Stomach smooth muscle (tissue), 2 donors: ENCODE results near the gene OR51F1.
"Not testable (repeated sequence)": the region's sequence is repeated elsewhere in the genome, so short reads cannot be mapped to it uniquely, and the experiment has no call there.

ENCODE experiments used
- H3K27ac ChIP-seq: one replicate; pipeline ENCODE4 v1.7.0; 2013; ENCODE audit warnings: mild to moderate bottlenecking, low read length, inconsistent platforms
- H3K27me3 ChIP-seq, 2 donors: one replicate each; pipeline ENCODE4 v1.7.0; 2013; ENCODE audit warnings: low read length in 2 of 2; ENCODE audit not compliant: insufficient read depth in 2 of 2, control insufficient read depth in 1 of 2
- H3K36me3 ChIP-seq, 2 donors: one replicate each; pipeline ENCODE4 v1.7.0; 2013; ENCODE audit warnings: low read length in 2 of 2; ENCODE audit not compliant: control insufficient read depth in 2 of 2, insufficient read depth in 2 of 2
- H3K4me1 ChIP-seq: one replicate; pipeline ENCODE4 v1.7.0; 2013; ENCODE audit warnings: low read length; ENCODE audit not compliant: control insufficient read depth, insufficient read depth
- H3K4me3 ChIP-seq, 2 donors: one replicate each; pipeline ENCODE4 v1.7.0; 2013; ENCODE audit warnings: low read length in 2 of 2
- H3K9ac ChIP-seq, 2 donors: one replicate each; pipeline ENCODE4 v1.7.0; 2013; ENCODE audit warnings: low read length in 2 of 2, mild to moderate bottlenecking in 1 of 2
- H3K9me3 ChIP-seq, 2 donors: one replicate each; pipeline ENCODE4 v1.7.0; 2013; ENCODE audit warnings: low read length in 2 of 2; ENCODE audit not compliant: control insufficient read depth in 2 of 2
- donor health status: healthy.
- donor health status: Pancreatic carcinoma.

Gene OR51F1

DNA sequence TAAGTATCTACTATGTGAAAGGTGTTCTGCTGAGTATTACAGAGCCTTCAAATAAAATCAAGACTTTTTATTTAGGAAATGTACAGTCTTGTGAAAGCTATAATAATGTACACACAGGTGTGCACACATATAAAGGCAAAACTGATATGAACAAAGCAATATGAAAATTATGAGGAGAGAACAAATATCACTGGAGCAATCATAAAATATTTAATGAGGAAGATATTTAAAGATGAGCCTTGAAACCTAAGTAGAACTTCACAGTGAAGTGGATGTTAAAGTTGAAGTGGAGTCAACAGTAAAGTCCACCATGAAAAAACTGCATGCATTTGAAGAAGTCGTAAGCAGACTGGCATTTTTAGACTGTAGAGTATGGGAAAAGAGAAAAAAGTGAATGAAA is 18.5 kb downstream of the OR51F1 start:
- Histone ChIP-seq H3K27ac (no peak overlapping the region), H3K9me3 (no peaks in the 10 kb centered on the region), H3K9ac (no peak overlapping the region), H3K4me3 (no peak overlapping the region), H3K36me3 (no peaks in the 10 kb centered on the region), H3K27me3 (no peaks in the 10 kb centered on the region), H3K4me1 (no peaks in the 10 kb centered on the region)

DNA sequence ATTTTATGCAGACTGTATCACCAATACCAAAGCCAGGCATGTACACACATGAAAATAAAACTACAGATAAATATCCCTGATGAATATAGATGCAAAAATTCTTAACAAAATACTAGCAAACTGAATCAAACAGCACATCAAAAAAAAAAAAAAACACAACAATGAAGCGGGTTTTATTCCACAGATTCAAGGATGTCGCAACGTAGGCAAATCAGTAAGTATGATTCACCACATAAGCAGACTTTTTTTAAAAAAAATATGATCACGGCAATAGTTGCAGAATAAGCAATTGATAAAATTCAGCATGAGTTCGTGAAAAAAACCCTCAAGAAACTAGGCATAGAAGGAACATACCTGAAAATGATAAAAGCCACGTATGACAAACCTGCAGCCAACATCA is 21.3 kb downstream of the OR51F1 start:
- Histone ChIP-seq H3K36me3 (no peaks in the 10 kb centered on the region), H3K9ac (no peak overlapping the region), H3K27me3 (no peaks in the 10 kb centered on the region), H3K27ac (no peak overlapping the region), H3K4me3 (no peak overlapping the region), H3K9me3 (no peaks in the 10 kb centered on the region), H3K4me1 (no peaks in the 10 kb centered on the region)

DNA sequence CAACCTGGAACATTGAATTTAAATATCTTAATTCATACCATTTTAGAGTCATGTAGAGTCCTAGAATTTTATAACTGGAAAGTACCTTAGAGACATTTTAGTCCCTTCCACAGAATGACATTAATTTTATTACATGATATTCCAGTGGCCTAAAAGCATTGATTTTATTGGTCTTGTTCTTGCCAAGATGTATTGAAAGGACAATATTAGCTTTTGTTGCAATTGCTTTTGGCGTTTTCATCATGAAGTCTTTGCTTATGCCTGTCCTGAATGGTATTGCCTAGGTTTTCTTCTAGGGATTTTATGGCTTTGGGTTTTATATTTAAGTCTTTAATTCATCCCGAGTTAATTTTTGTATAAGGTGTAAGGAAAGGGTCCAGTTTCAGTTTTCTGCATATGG is 29.0 kb downstream of the OR51F1 start:
- Histone ChIP-seq H3K27ac (no peak overlapping the region), H3K9ac (no peak overlapping the region), H3K4me1 (no peaks in the 10 kb centered on the region), H3K36me3 (no peaks in the 10 kb centered on the region), H3K9me3 (no peaks in the 10 kb centered on the region), H3K27me3 (no peaks in the 10 kb centered on the region), H3K4me3 (no peak overlapping the region)

DNA sequence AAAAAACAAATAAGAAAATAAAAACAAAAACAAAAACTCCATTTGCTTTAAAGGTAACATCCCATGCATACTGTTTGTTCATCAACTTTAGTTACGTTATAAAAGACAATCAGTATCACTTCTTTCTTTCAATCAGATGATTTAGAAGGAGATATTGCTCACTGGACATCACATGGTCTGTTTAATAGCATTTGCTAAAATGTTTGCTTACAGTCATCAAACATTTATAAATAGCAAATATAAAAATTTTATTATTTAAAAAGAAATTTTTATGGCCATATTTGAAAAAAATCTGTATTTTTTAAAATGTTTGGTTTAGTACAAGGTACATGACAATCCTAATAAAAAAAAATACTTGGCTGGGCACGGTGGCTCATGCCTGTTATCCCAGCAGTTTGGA is 42.6 kb downstream of the OR51F1 start:
- Histone ChIP-seq H3K9me3 (no peaks in the 10 kb centered on the region), H3K9ac (no peak overlapping the region), H3K4me1 (no peaks in the 10 kb centered on the region), H3K27ac (no peak overlapping the region), H3K36me3 (no peaks in the 10 kb centered on the region), H3K27me3 (no peaks in the 10 kb centered on the region), H3K4me3 (no peak overlapping the region)

DNA sequence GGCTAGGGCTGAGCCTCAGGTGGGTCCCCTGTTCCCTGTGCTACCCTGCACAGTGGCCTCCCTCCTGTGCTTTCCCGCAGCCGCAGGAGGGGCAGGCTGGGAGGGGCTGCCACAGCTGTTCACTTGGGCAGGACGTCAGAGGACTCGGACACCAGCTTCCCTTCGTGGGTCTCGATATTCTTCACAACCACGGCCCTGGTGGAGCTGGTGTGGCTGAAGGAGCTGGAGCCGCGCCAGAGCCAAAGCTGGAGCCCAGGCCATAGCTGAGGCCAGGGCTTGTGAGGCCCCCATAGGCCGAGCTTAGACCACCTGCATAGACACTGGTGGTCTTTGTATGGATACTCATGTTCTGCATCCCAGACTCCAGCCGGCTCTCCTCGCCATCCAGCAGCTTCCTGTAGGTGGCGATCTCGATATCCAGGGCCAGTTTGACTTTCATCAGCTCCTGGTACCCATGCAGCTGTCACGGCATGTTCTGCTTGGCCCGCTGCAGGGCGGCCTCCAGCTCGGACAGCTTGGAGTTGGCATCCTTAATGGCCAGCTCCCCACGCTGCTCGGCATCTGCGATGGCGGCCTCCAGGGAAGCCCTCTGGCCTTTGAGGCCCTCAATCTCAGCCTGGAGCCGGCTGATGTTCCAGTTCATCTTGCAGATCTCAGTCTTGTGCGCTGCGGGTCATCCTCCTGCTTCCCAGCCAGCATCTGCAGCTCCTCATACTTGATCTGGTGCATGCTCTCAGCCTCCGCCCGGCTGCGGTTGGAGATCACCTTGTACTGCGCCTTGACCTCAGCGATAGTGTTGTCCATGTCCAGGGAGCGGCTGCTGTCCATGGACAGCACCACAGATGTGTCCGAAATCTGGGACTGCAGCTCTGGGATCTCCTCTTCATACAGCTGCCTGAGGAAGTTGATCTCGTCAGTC is 46.9 kb downstream of the OR51F1 start:
- H3K4me1 ChIP-seq, H3K27ac ChIP-seq, H3K27me3 ChIP-seq, H3K9me3 ChIP-seq, H3K36me3 ChIP-seq, H3K4me3 ChIP-seq, H3K9ac ChIP-seq: not testable (repeated sequence)
